ENCODE data around the gene PRKAG2.

DNA sequence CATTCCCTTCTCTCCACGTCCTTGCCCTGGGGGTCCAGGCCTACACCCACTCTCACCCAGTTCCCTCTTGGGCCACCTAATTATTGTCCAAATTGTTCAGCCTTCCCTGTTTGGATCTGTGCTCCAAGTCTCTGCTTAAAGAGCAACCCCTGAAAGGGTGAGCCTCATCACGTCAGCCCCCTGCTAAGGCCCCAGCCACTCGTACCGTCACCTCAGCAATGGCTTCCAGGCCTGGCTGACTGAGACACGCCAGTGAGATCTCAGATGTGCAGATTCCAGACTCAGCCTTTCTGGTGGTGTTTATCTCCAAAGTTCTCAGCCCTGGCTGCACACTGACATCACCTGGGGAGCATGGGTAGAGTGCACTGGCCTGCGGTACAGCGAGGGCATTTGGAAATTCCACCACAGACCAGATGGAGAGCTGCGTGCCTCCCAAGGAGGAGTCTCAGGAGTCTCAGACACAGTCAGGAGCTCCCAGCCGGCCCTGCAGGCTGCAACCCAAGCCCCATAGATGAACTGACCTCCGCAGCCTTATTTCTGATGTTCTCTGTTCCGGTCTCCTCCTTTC is 87.5 kb downstream of the PRKAG2 start:
- TF ChIP-seq CTCF (IDR thresholded peaks at IDR 0.05; ENCODE audit: low read depth, low read length, poor library complexity, severe bottlenecking) (no peak), EZH2phosphoT487 (IDR thresholded peaks at IDR 0.05; ENCODE audit: borderline replicate concordance, low read length) (no peak)

Measured in DOHH2 (cell line).